SK-N-SH (cell line): ENCODE measurements around the gene DNASE1L3. TPM values are rescaled to one million over a fixed set of nuclear protein-coding genes. Genes with fewer than 3 reads are reported as not detected.

Experiments
- CTCF ChIA-PET: fragments of 300-600, 350-600 bp; formaldehyde crosslinking; extraction: SDS; loops from one replicate; lab custom pipeline; 2021; lab: Yijun Ruan, JAX
- POLR2A ChIA-PET: fragments of 350-600 bp; sonication (Branson Sonifier 250); formaldehyde crosslinking; extraction: SDS; loops from one replicate; lab custom pipeline; 2020; ENCODE audit warnings: antibody characterized with exemption, inconsistent platforms; lab: Yijun Ruan, JAX
- DNase-seq: peaks from one replicate; pipeline ENCODE4 v3.0.0; 2012
- H2AFZ ChIP-seq: fragments of 200-600 bp; sonication (generic); 2 replicates; pipeline ENCODE4 v1.8.1; 2016; ENCODE audit warnings: antibody characterized with exemption, mild to moderate bottlenecking, low read depth
- H3F3A ChIP-seq: fragments of 200-600 bp; sonication (generic); replicated peaks from 2 replicates; pipeline ENCODE3; 2016; ENCODE audit warnings: antibody characterized with exemption, mild to moderate bottlenecking; ENCODE audit not compliant: insufficient read depth
- H3K27ac ChIP-seq, 2 experiments: fragments of 200-500 bp in 1 of 2; fragments of 200-600 bp in 1 of 2; sonication (Bioruptor generic) in 1 of 2; sonication (generic), shearing (Covaris generic) in 1 of 2; 2 replicates each; pipeline versions ENCODE4 v1.5.1 to v1.6.1; 2014 to 2016; ENCODE audit warnings: low read depth in 2 of 2, inconsistent platforms in 1 of 2, low read length in 1 of 2, mild to moderate bottlenecking in 1 of 2, mixed read lengths in 1 of 2
- H3K27me3 ChIP-seq: fragments of 200-600 bp; sonication (generic), shearing (Covaris generic); 2 replicates; pipeline ENCODE4 v1.6.1; 2016; ENCODE audit warnings: mixed run types; ENCODE audit not compliant: insufficient read depth
- H3K36me3 ChIP-seq, 2 experiments: fragments of 200-500 bp in 1 of 2; fragments of 200-600 bp in 1 of 2; sonication (Bioruptor generic) in 1 of 2; sonication (generic) in 1 of 2; replicated peaks in 1 of 2; 2 replicates each; pipeline versions ENCODE3 to v1.5.1; 2014 to 2016; ENCODE audit warnings: low read length in 1 of 2, mild to moderate bottlenecking in 1 of 2; ENCODE audit not compliant: insufficient read depth in 2 of 2, control insufficient read depth in 1 of 2
- H3K4me1 ChIP-seq, 2 experiments: fragments of 200-500 bp in 1 of 2; fragments of 200-600 bp in 1 of 2; sonication (Bioruptor generic) in 1 of 2; sonication (generic), shearing (Covaris generic) in 1 of 2; 2 replicates each; pipeline versions ENCODE4 v1.5.1 to v1.6.1; 2014 to 2016; ENCODE audit warnings: low read depth in 1 of 2, low read length in 1 of 2, mixed run types in 1 of 2; ENCODE audit not compliant: insufficient read depth in 2 of 2, control insufficient read depth in 1 of 2
- H3K4me2 ChIP-seq: fragments of 200-600 bp; sonication (generic), shearing (Covaris generic); 2 replicates; pipeline ENCODE4 v1.6.1; 2017; ENCODE audit warnings: mixed run types
- H3K4me3 ChIP-seq, 2 experiments: fragments of 200-500 bp in 1 of 2; fragments of 200-600 bp in 1 of 2; sonication (Bioruptor generic) in 1 of 2; sonication (generic), shearing (Covaris generic) in 1 of 2; 2 replicates each; pipeline versions ENCODE4 v1.5.1 to v1.8.1; 2014 to 2016; ENCODE audit warnings: low read depth in 2 of 2, inconsistent platforms in 1 of 2, low read length in 1 of 2, mild to moderate bottlenecking in 1 of 2, mixed read lengths in 1 of 2, moderate library complexity in 1 of 2
- H3K79me2 ChIP-seq: fragments of 200-600 bp; sonication (generic); 2 replicates; pipeline ENCODE4 v1.8.1; 2017; ENCODE audit warnings: mild to moderate bottlenecking; ENCODE audit not compliant: insufficient read depth
- H3K9ac ChIP-seq: fragments of 200-600 bp; sonication (generic); 2 replicates; pipeline ENCODE4 v1.6.1; 2017; ENCODE audit warnings: mixed run types
- H3K9me2 ChIP-seq: fragments of 200-600 bp; sonication (generic); 2 replicates; pipeline ENCODE4 v1.6.1; 2017; ENCODE audit warnings: mixed run types
- H3K9me3 ChIP-seq: fragments of 200-600 bp; sonication (generic); 2 replicates; pipeline ENCODE4 v1.6.1; 2017; ENCODE audit warnings: mixed run types, mild to moderate bottlenecking, moderate library complexity
- H4K20me1 ChIP-seq: fragments of 200-600 bp; sonication (generic); 2 replicates; pipeline ENCODE4 v1.6.1; 2017; ENCODE audit warnings: mild to moderate bottlenecking, mixed run types; ENCODE audit not compliant: insufficient read depth
- CHD2 ChIP-seq: fragments of 150-350 bp; IDR thresholded peaks from 2 replicates; pipeline ENCODE4 v1.6.1; 2018; ENCODE audit warnings: low read length; ENCODE audit not compliant: partially characterized antibody
- EP300 ChIP-seq, 2 experiments: IDR thresholded peaks; 2 replicates each; pipeline versions ENCODE4 v1.4.0 to v1.6.1; 2012; ENCODE audit warnings: borderline replicate concordance in 1 of 2, low read depth in 1 of 2, low read length in 1 of 2
- EZH2phosphoT487 ChIP-seq: fragments of 200-600 bp; sonication (generic); IDR thresholded peaks from 2 replicates; pipeline ENCODE4 v1.6.1; 2017; ENCODE audit warnings: low read depth, mixed run types, mild to moderate bottlenecking, antibody characterized with exemption, moderate library complexity, borderline replicate concordance
- FOSL2 ChIP-seq: IDR thresholded peaks from 2 replicates; pipeline ENCODE4 v1.4.0; 2012; ENCODE audit warnings: low read depth, mild to moderate bottlenecking, moderate library complexity, borderline replicate concordance
- FOXJ3 ChIP-seq: sonication (generic); formaldehyde crosslinking; IDR thresholded peaks from 2 replicates; pipeline ENCODE4 v1.5.1; 2020; ENCODE audit warnings: mild to moderate bottlenecking, missing genetic modification reagents
- JUND ChIP-seq: IDR thresholded peaks from 2 replicates; pipeline ENCODE4 v1.4.0; 2012
- MXI1 ChIP-seq: IDR thresholded peaks from 2 replicates; pipeline ENCODE4 v1.6.1; 2012; ENCODE audit warnings: mild to moderate bottlenecking, low read depth, low read length, improper control_type of control experiment
- PBX3 ChIP-seq: IDR thresholded peaks from 2 replicates; pipeline ENCODE4; 2012
- POLR2AphosphoS5 ChIP-seq: IDR thresholded peaks from 2 replicates; pipeline ENCODE4 v1.6.1; 2012; ENCODE audit warnings: low read depth, low read length
- RAD21 ChIP-seq: IDR thresholded peaks from 2 replicates; pipeline ENCODE4 v1.6.1; 2012; ENCODE audit warnings: mild to moderate bottlenecking, low read length
- SMC3 ChIP-seq: IDR thresholded peaks from 2 replicates; pipeline ENCODE4 v1.6.1; 2012; ENCODE audit warnings: low read depth, low read length, improper control_type of control experiment
- TCF12 ChIP-seq: IDR thresholded peaks from 2 replicates; pipeline ENCODE4 v1.4.0; 2012
- TEAD4 ChIP-seq: IDR thresholded peaks from 2 replicates; pipeline ENCODE4 v1.4.0; 2012; ENCODE audit warnings: mild to moderate bottlenecking, borderline replicate concordance; ENCODE audit not compliant: insufficient read depth
- USF1 ChIP-seq: IDR thresholded peaks from 2 replicates; pipeline ENCODE4 v1.4.0; 2012; ENCODE audit warnings: low read depth, borderline replicate concordance
- YY1 ChIP-seq: IDR thresholded peaks from 2 replicates; pipeline ENCODE4 v1.4.0; 2012; ENCODE audit warnings: low read depth, mild to moderate bottlenecking
- WGBS: methylation state at CpG from one replicate; pipeline ENCODE4 v1.1.6; 2017; ENCODE audit warnings: low lambda C conversion rate; 5-methylcytosine and 5-hydroxymethylcytosine counted together
- polyA plus RNA-seq, 3 experiments: library from polyadenylated mRNA; depleted of rRNA; stranded (reverse); fragments of >200 nt; gene quantifications; 2 replicates each; pipeline ENCODE4 v1.2.3, GENCODE V29; 2012
- TF ChIP-seq, protein P1 (sequence below): IDR thresholded peaks from 2 replicates; pipeline ENCODE4 v1.4.0; 2012; ENCODE audit warnings: low read depth
- TF ChIP-seq, protein P2 (sequence below): fragments of 150-350 bp; IDR thresholded peaks from 2 replicates; pipeline ENCODE4 v1.6.1; 2017; ENCODE audit warnings: antibody characterized with exemption, low read length, low read depth, borderline replicate concordance

Gene DNASE1L3
- polyA plus RNA-seq, 1 of the 3 experiments (the other 2 are of a cell fraction) = not detected

DNA sequence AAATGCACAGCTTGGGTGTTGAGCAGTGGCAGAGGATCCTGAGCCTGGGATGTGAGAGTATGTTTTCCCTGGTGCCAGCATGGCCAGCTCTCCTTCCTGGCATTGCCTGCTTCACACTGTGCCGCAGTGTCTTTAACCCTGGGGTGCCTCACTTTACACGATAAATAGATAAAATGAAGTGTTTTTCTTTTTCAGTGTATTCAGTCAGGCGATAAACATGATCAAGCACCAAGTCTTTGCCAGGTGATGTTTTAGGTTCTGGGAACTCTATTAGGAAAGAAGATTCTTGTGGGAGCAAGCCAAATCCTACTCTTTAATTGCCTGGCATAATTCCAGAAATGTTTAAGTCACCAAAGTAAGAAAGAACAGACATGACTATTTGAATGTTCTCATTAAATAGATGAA, 40.9 kb upstream of the DNASE1L3 start:
- Histone ChIP-seq H4K20me1 (no peaks in the 10 kb centered on the region), H3K9ac (no peak overlapping the region), H3K9me2 (no peaks in the 10 kb centered on the region), H3K9me3 (no peaks in the 10 kb centered on the region), H3K4me1 (no peaks in the 10 kb centered on the region; a peak in 1 of 4 replicates), H3K36me3 (no peaks in the 10 kb centered on the region), H3K79me2 (no peaks in the 10 kb centered on the region), H3K4me3 (no peak overlapping the region), H3K4me2 (no peak overlapping the region), H3F3A (no peaks in the 10 kb centered on the region), H2AFZ (no peak overlapping the region), H3K27me3 (no peaks in the 10 kb centered on the region), H3K27ac (no peak overlapping the region)
- DNase-seq = no peak
- ChIA-PET POLR2A (no interaction called here), CTCF (interaction anchor here (2.7 kb wide), 1 partner anchor 13 kb away, joined by 17 read pairs; the partner anchor contains the start of gene ABHD6)
- TF ChIP-seq RAD21 (no peak), SMC3 (no peak), YY1 (no peak), EZH2phosphoT487 (no peak), FOSL2 (no peak), USF1 (no peak), TCF12 (no peak), PBX3 (no peak), CHD2 (no peak), TEAD4 (no peak), POLR2AphosphoS5 (no peak), MXI1 (no peak), FOXJ3 (CRISPR knock-in tag) (no peak), EP300 (IDR thresholded peaks at IDR 0.05; ENCODE audit: borderline replicate concordance in 1 of 2, low read depth in 1 of 2, low read length in 1 of 2) (no peak), JUND (no peak)
- TF ChIP-seq, protein P1, sequence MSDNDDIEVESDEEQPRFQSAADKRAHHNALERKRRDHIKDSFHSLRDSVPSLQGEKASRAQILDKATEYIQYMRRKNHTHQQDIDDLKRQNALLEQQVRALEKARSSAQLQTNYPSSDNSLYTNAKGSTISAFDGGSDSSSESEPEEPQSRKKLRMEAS = no peak
- TF ChIP-seq, protein P2, sequence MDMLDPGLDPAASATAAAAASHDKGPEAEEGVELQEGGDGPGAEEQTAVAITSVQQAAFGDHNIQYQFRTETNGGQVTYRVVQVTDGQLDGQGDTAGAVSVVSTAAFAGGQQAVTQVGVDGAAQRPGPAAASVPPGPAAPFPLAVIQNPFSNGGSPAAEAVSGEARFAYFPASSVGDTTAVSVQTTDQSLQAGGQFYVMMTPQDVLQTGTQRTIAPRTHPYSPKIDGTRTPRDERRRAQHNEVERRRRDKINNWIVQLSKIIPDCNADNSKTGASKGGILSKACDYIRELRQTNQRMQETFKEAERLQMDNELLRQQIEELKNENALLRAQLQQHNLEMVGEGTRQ = no peak
- 94% methylated on average over 3 of the region's 3 CpGs for WGBS
